Eye (tissue), 1 donor: Measurements from ENCODE around the gene SLC6A19.
"Not testable (repeated sequence)": the region's sequence is repeated elsewhere in the genome, so short reads cannot be mapped to it uniquely, and the experiment has no call there.

Experiments
- DNase-seq: peaks from one replicate; pipeline ENCODE4 v3.0.0-alpha.2; 2015

The SLC6A19 gene

GRCh38 chr5:1201327-1202025 lies at the start of gene SLC6A19:
Gene SLC6A19 (plus strand): TSS chr5:1201595. CDS start chr5:1201651, 56 bp downstream.
- no peak for DNase-seq

GRCh38 chr5:1152156-1152555 lies 49.2 kb upstream of the SLC6A19 start:
- DNase-seq, result no peak

GRCh38 chr5:1152771-1153282 lies 48.6 kb upstream of the SLC6A19 start:
- no peak for DNase-seq

GRCh38 chr5:1153428-1153827 lies 48.0 kb upstream of the SLC6A19 start:
- DNase-seq, result no peak

GRCh38 chr5:1155191-1156032 lies 46.0 kb upstream of the SLC6A19 start:
- DNase-seq, result no peak

DNA sequence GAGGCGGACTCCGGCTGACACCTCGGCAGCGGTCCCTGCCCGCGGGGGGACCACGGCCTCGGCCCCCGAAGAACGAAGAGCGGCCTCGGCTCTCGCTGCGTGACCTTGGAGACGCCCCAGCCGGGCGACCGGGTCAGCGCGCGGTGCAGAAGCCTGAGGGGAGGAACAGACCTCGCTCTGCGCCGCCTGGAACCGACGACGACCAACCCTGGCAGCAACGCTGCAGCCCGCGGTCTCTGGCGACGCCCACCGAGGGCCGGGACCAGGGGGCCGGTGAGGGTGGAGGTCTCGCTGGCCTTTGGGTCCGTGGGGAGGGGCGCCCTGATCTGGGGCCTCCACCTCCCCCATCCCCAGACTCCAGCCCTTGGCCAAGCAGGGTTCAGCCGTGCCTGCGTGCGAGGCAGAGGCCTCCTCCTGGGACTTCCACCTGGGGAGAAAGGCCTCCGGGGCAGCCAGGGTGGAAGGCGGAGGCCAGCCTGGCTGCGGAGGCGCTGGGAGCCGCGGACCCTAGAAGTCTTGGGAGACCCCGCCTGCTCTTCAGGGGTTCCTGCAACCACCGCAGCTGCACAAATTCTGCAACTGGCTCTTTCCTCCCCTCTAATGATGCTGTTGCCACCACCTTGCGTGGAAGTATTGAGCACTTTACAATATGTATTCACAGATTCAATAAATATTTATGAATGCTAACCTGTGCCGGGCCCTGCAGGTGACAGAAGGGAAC lies 45.2 kb upstream of the SLC6A19 start:
- no peak for DNase-seq

GRCh38 chr5:1156754-1157460 lies 44.5 kb upstream of the SLC6A19 start:
- no peak for DNase-seq

DNA sequence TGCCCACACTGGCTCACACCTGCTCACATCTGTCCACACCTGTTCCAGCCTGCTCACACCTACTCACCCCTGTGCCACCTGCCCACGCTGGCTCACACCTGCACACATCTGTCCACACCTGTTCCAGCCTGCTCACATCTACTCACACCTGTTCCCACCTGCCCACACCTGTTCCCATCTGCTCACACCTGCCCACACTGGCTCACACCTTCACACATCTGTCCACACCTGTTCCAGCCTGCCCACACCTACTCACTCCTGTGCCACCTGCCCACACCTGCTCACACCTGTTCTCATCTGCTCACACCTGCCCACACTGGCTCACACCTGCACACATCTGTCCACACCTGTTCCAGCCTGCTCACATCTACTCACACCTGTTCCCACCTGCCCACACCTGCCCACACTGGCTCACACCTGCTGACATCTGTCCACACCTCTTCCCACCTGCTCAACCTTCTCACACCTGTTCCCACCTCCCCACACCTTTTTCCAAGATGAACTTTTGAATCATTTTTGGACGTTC lies 43.9 kb upstream of the SLC6A19 start:
- not testable (repeated sequence) for DNase-seq

GRCh38 chr5:1158647-1159340 lies 42.6 kb upstream of the SLC6A19 start:
- DNase-seq, result no peak

DNA sequence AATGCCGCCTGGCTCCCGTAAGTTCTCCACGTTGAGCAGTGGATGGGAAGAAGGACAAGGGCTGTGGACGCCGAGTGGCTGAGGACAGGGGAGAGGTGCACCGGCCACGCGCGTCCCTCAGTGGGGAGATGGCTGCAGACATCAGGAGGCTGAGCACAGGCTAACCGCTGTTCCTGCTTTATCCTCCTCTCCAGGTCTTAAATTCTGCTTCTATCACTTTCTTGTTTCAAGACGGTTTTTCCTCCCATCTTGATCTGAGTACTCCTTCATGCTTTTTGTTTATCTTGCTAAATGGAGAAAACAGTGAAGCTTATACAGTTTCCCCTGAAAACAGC lies 42.1 kb upstream of the SLC6A19 start:
- no peak for DNase-seq

GRCh38 chr5:1159774-1160406 lies 41.5 kb upstream of the SLC6A19 start:
- DNase-seq, result no peak

DNA sequence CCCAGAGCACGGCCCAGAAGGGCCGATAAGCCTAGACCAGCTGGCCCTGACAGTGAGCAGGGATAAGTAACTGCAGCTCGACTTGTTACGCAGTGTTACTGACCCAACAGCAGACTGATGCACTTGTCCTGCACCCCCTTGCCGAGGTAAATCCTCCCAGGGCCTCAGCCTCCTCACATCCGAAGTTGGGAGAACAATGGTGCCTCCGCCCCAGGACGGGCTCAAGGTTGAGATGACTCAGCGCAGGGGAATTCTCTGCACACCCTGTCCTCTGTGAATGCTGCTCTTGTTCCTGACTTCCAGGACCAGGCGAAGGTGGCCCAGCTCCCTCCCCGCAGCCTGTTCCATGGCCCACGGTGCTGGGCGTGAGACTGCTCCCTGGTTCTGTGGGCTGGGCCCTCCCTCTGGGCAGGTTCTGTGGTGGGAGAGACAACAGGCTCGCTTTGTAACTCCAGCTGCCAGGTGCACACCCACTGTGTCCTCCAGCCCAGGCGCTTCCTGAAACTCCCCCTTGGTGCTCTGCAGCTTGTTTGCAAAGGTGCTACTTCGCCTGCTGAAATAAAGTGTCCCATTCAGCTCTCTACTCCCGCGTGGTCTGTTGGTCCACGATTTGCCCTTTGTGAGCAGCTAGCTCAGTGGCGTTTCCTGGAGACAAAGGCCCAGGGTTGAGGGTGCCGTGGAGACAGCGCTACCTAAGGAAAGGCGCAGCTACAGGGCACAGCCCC lies 40.1 kb upstream of the SLC6A19 start:
- DNase-seq, result no peak

DNA sequence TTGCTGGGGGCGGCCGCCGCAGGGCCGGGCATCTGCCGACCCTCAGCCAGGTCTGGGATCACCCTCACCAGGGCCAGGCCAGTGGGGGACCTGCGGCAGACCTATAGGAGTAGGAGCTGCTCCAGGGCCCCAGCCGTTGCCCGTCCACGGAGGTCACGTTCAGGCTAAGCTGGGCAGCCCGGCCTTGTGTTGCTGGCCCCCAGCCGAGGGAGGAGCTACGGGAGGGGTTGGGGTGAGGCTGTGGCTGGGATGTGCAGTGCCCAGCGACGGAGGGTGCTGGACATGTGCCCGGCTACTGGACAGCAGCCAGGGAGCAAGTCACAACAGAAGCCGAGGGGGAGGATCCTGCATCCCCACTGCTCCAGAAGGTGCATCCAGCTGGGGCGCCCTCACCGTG lies 39.6 kb upstream of the SLC6A19 start:
- DNase-seq, result no peak

- DNase-seq, result no peak
Measured at GRCh38 chr5:1162276-1162675, 39.1 kb upstream of the SLC6A19 start.

DNA sequence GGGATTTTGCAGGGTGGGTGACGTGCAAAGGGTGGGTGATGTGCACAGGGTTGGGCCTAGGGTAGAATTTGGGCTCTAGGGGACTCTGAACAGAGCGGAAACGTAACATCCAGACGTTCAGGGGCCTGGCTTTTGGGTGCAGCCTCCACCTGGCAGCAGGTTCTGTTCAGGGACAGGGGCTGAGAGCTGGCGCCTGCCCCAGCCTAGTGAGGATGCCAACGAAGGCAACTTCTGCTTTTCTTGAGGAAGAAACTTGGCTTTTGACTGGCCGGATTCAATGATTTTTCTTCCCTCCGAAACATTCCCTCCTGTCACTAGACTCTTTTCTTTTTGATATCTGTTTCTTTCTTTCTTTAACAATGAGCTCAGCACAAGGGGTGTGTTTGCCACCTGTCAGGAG lies 38.6 kb upstream of the SLC6A19 start:
- no peak for DNase-seq

DNA sequence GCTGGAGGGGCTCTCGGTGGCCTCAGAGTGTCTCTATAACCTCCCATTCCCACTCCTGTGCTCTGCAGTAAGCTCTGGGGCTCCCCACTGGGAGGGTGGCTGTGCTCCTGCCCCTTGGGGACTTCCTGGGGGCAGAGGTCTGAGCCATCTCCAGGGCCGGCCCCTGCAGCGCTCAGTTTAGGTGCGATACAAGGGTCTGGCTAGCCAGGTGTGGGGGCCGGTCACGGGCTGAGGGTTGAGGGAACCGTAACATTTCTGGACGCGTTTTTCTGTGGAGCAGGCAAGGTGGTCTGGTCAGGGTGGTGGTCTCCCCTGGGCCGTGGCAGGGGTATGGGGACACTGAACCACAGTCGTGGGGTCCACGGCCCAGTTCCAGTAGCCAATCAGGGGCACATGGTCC lies 38.0 kb upstream of the SLC6A19 start:
- no peak for DNase-seq

GRCh38 chr5:1163879-1164278 lies 37.5 kb upstream of the SLC6A19 start:
- no peak for DNase-seq

DNA sequence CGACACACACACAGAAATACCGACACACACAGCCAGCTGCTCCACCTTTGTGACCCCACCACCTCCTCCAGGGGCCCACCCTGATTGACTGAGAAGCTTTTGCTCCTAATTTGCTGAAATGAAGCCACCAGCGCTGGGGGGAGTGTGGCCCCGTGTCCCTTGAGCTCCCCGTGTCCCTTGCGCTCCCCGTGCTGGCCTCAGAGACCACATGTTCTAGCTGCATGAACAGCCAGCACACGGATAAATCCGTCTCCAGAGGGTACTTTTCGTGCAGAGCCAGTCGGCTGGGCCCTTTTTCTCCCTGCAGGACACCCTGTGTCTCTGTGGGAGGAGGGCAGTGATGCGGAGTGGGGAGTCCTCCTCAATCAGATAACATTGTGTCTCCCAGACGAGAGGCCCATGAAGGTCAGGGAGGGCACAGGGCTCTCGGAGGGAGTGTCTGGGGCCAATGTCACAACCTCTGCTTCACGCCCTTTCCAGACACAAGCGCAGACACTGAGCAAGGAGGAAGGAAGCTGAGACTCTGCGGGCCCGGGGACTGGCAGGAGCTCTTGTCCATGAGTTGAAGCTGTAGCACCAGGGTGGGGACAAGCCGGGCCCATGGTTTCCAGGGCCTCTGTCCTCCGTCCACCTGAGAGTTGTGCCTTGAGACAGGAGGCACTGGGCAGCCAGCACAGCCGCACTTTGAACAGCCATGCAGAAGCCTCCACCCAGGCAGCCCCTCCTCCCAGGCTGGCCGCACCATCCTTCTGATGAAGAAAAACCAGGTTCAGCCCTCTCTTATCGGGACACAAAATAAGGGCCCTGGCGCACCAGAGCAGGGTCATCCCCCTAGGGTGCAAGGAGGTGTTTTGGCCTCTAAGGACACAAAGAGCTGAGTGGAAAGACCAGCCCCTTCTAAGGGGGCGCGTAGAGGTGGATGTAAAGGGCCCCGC lies 36.4 kb upstream of the SLC6A19 start:
- DNase-seq, result no peak

- no peak for DNase-seq
Measured at GRCh38 chr5:1165864-1166263, 35.5 kb upstream of the SLC6A19 start.

GRCh38 chr5:1166370-1166769 lies 35.0 kb upstream of the SLC6A19 start:
- DNase-seq, result no peak
